Activated T-cell treated with anti-CD3 and anti-CD28 coated beads for 4 hours (primary cell): ENCODE measurements around the gene SPEM2.
A peak's percentile ranks its signal among the peaks of the same experiment; 100 is the strongest.

ENCODE experiments used
- DNase-seq: peaks from one replicate; pipeline ENCODE4 v3.0.0-alpha.2; 2020

The SPEM2 gene

DNA sequence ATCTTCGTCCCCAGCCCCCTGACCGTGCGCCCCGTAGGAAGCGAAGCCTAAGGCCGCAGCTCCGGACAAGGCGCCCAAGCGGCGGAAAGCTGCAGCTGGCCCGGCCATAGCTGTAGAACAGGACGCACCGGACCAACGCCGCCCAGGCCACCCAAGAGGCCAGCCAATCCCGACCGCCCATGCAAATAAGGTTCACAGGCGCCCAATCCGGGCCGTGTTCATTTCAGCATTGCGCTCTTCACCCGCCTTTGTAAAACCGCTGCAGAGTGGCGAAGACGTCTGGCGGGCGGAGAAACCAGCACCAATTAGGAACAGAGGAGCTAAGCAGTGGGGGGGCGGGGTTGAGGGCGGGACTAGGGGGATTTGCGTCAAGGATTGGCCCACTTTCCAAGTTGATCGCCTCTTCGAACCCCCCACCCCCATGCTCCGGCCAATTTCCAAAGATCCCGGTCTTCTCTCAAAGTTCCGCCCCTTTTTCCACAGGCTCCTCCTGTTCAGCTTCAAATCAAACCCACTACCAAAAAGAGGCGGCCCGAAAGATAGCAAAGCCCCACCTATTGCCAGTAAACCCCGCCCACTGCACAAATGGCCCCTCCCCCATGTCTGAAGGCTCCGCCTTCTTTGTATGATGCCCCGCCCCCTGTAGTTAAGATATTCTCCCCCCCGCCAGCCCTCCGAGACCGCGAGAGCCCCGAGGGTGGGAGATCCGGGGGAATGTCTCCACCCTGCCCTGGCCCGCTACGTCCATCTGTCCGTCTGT is 21.3 kb upstream of the SPEM2 start, which contains the start of gene TMEM256:
TMEM256 (minus strand) TSS at position 121 of the 760 bp plus-strand sequence; CDS start at position 108, 13 bp downstream.
- DNase-seq = peak; percentile 92

DNA sequence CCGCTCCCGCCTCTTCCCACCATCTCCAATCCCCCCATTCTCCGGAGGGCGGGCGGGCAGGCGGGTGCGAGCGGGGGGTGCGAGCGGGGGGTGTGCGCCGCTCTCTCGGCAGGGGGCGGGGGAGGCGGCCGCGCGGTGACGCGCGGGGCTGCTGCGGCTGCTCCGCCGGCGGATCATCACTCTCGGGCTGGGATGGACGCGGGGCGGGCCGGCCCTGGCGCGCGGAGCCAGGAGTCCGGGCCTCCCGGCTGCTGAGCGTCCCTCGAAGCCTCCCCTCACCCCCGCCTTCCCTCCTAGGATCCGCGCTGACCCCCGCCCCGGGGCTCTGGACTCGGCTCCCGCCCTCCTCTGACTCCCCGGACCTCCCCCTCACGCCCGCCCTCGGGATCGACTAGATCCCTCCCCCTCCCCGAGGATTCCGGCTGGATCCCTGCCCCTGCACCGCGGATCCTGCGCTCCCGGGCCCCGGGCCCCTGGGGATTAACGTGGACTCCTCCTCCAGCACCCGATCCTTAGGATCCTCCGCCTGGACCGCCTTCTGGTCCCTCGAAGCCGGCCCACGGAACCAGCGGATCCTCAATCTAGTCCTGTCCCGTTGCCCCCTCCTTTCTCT is 20.6 kb upstream of the SPEM2 start:
- no peak for DNase-seq

DNA sequence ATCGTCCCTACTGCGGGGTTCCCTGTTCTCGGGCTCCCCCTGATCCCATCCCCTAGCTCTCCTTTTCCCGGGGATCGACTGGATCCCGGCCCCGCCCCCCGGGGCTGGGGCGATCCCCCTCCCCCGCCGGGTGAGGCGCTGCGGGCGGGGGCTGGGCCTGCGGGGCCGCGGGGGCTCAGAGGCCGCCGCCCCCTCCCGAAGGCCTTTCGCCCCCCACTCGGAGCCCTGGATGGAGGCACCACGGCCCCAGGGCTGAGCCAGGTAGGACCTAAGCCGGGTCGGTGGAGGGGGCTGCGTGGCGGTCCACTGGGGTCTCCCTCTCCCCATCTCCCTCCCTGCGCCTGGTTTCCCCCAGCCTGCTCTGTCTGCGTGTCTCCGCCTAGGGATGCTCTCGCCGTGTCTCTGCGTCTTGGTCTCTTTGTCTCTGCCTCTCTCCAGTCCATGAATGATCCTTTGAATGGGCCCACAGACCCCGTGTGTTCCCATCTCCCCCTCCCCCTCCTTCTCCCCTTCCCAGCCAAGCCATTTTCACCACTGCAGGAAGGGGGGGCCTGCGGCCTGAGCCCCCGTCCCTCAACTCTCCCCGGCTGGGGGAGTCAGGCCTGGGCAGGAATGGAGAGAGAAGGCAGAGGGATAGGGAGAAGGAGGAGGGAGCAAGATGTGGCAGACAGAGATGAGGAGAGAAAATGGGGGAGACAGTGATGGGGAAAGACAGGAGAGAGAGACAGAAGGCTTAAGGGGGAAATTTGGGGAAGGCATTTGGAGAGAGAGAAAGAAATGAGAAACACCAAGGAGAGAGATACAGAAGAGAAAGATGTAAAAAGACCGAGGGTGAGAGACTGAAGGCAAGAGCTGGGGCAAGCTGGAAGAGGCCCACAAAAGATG is 19.8 kb upstream of the SPEM2 start:
- DNase-seq = no peak

- no peak for DNase-seq
Observed at GRCh38 chr17:7406235-7406825, 19.1 kb upstream of the SPEM2 start.

DNA sequence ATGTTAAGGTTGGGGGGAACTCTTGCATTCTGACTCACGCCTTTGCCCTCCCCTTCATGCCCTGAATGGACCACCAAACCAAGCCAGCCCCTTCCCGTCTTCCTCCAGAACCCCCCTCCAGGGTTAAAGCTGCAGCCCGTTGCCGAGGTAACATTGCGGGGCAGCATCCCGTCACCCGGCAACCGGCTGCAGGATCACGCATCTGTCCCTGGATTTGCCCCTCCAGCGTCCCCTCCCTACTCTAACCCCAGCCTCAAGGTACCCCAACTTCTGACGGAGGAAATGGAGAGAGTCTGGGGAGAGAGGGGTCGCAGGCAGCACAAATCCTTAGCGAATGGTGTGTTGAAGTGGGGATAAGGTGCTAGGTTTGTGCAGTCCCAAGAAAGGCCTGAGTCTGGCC is 18.3 kb upstream of the SPEM2 start:
- no peak for DNase-seq

DNA sequence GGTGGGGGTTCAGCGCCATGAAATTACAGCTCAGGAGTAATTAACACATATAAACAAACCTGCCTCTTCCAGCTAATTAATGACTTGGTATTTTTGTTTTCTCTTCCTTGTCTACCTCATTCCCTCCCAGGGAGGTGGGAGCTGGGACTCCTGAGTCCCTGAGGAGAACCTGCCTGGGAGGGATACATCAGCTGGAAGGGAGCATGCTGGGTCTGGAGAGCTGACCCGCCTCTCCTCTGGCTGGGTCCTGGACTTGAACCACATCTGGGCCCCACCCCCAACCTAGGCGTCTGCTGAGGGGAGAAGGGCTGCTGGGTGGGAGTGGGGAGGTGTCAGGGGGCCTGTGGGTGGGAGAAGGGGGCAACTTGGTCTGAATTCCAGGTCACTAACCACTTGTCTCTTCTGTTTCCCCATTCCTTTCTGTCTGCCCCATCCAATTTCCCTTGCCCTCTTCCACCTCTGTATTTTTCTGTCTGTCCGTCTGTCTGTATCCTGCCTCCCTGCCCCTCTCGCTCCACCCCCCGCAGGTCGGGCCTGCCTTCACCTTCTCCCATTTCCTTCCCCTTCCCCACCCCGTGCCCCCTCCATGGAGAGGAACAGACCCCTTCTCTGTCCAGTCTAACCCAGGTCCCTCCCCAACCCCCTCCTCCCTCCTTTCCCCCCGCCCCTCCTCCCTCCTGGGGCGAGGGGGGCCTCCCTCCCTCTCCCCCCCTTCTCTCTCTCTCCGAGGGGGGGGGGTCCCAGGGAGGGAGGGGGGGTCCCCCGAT is 17.7 kb upstream of the SPEM2 start, which contains the start of gene NLGN2:
NLGN2 (plus strand) TSS at position 361 of the 767 bp plus-strand sequence. CDS start 411 bp downstream, outside the sequence.
- DNase-seq = no peak

- no peak for DNase-seq
Observed at GRCh38 chr17:7408252-7408727, 17.1 kb upstream of the SPEM2 start.

GRCh38 chr17:7408863-7409262 is 16.6 kb upstream of the SPEM2 start:
- no peak for DNase-seq

DNA sequence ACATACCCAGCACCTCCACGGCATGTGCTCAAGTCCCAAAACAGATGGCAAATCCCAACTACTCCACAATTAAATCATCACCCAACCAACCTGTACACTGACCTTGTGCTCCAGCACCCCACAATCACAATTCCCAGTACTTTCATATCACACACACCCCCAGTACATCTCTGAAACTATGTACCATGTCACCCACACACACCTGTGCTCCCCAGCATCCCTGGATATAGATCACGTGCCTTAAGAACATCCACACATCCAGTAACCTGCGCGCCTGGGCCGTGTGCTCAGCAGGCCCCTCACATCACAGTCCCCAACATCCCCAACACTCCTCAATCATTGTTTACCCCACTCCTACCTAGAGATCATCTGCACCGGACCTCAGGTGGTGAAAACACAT is 15.7 kb upstream of the SPEM2 start:
- no peak for DNase-seq

DNA sequence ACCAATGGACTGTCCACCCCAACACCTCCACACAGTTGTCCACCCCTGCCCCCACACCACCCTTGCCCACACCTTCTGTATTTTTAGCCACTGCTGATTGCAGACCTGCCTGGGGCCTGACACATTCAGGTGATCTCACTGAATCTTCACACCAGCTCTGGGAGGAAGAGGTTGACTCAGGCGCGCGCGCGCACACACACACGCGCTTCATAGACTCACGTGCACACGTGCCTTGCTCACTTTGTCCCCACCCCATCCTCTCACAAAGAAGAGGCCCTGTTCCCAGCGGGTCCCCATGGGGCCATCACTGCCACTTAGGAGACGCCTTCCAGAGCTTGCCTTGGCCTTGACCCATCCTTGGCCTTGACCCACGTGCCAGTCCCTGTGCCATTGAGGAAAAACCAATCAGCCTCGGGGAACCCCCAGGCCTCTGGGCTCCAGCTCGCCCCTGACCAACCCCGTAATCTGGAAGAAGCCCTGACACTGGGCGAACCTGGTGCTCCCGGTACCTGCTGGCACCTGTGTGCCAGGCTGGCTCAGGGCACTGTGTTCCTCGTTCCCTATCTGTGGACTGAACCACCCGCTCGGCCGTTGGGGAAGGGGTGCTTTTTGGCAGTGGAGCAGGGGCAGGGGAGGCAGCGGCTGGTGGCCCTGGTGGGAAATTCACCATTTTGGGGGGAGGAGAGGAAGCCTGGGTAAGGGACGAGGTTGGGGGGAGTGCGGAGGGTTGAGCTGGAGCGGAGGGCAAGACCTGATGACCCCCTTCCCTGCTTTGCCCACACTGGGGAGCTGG is 14.6 kb upstream of the SPEM2 start:
- no peak for DNase-seq

GRCh38 chr17:7411427-7411750 is 14.0 kb upstream of the SPEM2 start:
- DNase-seq = no peak

GRCh38 chr17:7413346-7413985 is 11.9 kb upstream of the SPEM2 start:
- no peak for DNase-seq

DNA sequence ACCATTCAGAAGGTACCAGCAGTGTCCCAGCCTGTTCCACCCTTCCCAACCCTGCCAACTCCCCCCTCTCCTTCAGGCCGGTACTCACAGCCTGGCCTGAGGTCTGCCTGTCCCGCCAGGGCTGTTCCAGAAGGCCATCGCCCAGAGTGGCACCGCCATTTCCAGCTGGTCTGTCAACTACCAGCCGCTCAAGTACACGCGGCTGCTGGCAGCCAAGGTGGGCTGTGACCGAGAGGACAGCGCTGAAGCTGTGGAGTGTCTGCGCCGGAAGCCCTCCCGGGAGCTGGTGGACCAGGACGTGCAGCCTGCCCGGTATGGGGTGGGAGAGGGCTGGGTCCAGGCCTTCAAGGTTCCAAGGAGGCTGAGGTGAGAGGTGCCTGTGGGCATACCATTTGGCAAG is 10.6 kb upstream of the SPEM2 start:
- DNase-seq = no peak

GRCh38 chr17:7415784-7416183 is 9.6 kb upstream of the SPEM2 start:
- no peak for DNase-seq

DNA sequence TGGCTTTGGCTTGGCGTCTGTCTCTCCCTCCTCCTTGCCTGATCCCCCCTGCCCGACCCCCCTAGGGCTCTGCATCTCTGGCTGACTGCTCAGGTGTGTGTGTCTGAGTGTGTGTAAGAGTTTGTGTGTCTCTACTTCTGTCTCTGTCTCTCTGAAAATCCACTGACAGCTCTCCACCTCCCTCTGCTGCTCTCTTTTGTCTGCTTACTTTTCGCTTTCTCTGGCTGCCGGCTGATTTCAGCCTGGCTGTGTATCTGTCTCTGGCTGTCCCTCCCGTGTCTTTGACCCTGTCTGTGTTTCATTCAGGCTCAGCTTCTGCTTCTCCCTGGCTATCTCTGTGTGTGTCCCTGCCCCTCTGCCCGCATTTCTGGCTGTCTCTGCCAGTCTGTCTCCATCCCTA is 9.1 kb upstream of the SPEM2 start:
- no peak for DNase-seq

DNA sequence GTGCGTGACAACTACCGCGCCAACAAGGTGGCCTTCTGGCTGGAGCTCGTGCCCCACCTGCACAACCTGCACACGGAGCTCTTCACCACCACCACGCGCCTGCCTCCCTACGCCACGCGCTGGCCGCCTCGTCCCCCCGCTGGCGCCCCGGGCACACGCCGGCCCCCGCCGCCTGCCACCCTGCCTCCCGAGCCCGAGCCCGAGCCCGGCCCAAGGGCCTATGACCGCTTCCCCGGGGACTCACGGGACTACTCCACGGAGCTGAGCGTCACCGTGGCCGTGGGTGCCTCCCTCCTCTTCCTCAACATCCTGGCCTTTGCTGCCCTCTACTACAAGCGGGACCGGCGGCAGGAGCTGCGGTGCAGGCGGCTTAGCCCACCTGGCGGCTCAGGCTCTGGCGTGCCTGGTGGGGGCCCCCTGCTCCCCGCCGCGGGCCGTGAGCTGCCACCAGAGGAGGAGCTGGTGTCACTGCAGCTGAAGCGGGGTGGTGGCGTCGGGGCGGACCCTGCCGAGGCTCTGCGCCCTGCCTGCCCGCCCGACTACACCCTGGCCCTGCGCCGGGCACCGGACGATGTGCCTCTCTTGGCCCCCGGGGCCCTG is 8.3 kb upstream of the SPEM2 start:
- DNase-seq = no peak

DNA sequence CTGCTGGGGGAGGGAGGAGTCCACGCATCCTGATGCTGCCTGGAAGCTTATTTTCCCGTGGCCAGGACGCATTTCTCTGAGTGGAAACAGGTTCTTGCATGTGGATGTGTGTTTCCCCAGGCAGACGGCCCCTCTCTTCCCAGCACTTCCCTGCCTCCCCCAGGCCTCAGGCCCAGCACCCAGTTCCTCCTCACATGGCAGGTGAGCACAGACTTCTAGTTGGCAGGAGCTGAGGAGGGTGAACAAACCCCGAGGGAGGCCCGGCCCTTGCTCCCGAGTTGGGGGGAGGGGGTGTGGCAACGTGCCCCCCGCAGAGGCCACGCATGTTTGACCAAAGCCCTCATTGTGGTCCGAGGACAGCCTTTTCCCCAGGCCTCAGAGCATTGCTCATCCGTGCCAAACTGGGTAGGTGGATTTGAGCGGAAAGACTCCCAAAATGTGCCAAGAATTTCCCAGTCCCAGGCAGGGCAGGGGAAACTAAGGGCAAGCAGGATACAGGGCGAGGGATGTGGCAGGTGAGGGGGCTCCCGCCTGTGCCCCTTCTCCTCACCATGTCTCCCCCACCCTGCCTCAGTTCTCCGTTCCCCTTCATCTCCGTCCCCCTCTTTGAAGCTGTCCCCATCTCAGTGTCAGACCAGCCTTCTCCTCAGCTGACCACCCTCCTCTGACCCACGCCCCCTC is 6.8 kb upstream of the SPEM2 start:
- DNase-seq = no peak

GRCh38 chr17:7419819-7420610 is 5.4 kb upstream of the SPEM2 start, which contains the start of gene SPEM1:
SPEM1 (plus strand) TSS chr17:7420324; CDS start chr17:7420385, 61 bp downstream.
- DNase-seq = no peak

GRCh38 chr17:7421186-7421585 is 4.2 kb upstream of the SPEM2 start:
- no peak for DNase-seq
